ENCODE results near the gene PLCL1. TPM values are rescaled to one million over a fixed set of nuclear protein-coding genes. Genes with fewer than 3 reads are reported as not detected.

PLCL1 gene
- total RNA-seq, 1 experiment from 2014 or later, result 0.07 TPM

DNA sequence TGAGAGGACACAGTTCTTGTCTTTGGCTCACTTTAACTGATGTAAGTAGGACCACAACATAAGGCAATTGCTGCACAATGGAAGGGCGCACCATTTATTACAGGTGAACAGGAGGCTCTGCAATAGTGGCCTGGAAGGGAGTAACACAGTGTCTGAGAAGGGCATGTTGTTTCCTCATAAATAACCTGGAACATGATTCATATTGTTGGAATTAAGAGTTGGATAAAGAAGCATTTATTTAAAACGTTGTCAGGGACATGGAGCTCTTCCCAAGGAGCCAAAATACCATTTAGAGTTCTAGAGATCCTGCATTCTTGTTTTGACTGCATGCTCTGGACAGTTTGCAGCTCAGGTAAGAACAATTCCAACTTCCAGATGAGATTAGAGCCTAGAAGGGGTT is 110.4 kb downstream of the PLCL1 start:
- H3K9me2 ChIP-seq (ENCODE audit: insufficient read depth), result no peaks in the 10 kb centered on the region
- DNase-seq (ENCODE audit: low read depth, low spot score), result no peak
- H2AFZ ChIP-seq (ENCODE audit: low read depth, low read length, poor library complexity, severe bottlenecking), result no peak overlapping the region
- no peak overlapping the region for H3K4me3 ChIP-seq (replicated peaks in 1 of 2; ENCODE audit: low read depth in 1 of 2, low read length in 2 of 2)
- H3K4me1 ChIP-seq (ENCODE audit: control insufficient read depth in 1 of 2, insufficient read depth in 2 of 2, low read length in 2 of 2), result no peaks in the 10 kb centered on the region
- no peaks in the 10 kb centered on the region for H3K79me2 ChIP-seq (ENCODE audit: insufficient read depth, low read length)
- H3K27me3 ChIP-seq (ENCODE audit: insufficient read depth, low read length), result peaks cover 42% of the 10 kb centered on the region
- intact Hi-C loops (cut with micrococcal nuclease), result no loop called here
- ChIA-PET CTCF (no interaction called here), POLR2A (no interaction called here), RAD21 (ENCODE audit: low non-redundant PET in 1 of 2, low total read pairs in 2 of 2, uncharacterized antibody in 2 of 2, unreplicated experiment in 2 of 2) (no interaction called here)
- H3K27ac ChIP-seq (ENCODE audit: low read depth, low read length), result no peak overlapping the region
- no peaks in the 10 kb centered on the region for H3K9me3 ChIP-seq (ENCODE audit: control insufficient read depth in 1 of 2, insufficient read depth in 1 of 2, low read depth in 1 of 2, low read length in 2 of 2)
- no peak overlapping the region for H3K9ac ChIP-seq (ENCODE audit: low read length)
- H3K4me2 ChIP-seq (ENCODE audit: low read length), result no peak overlapping the region
- no TSS peak for BruUV-seq (replicated peaks)
- no peak for TF ChIP-seq ELF1 (IDR thresholded peaks at IDR 0.05; ENCODE audit: borderline replicate concordance, low read depth)
- TF ChIP-seq ZNF274 (IDR thresholded peaks at IDR 0.05; ENCODE audit: low read depth, low read length), result no peak
- TF ChIP-seq ZFX (IDR thresholded peaks at IDR 0.05), result no peak
- no peak for TF ChIP-seq CEBPB (IDR thresholded peaks at IDR 0.05; ENCODE audit: low read depth)
- TF ChIP-seq EZH2phosphoT487 (IDR thresholded peaks at IDR 0.05; ENCODE audit: borderline replicate concordance), result no peak
- no peak for TF ChIP-seq EZH2 (IDR thresholded peaks at IDR 0.05)
- TF ChIP-seq, protein P1, sequence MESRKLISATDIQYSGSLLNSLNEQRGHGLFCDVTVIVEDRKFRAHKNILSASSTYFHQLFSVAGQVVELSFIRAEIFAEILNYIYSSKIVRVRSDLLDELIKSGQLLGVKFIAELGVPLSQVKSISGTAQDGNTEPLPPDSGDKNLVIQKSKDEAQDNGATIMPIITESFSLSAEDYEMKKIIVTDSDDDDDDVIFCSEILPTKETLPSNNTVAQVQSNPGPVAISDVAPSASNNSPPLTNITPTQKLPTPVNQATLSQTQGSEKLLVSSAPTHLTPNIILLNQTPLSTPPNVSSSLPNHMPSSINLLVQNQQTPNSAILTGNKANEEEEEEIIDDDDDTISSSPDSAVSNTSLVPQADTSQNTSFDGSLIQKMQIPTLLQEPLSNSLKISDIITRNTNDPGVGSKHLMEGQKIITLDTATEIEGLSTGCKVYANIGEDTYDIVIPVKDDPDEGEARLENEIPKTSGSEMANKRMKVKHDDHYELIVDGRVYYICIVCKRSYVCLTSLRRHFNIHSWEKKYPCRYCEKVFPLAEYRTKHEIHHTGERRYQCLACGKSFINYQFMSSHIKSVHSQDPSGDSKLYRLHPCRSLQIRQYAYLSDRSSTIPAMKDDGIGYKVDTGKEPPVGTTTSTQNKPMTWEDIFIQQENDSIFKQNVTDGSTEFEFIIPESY (IDR thresholded peaks at IDR 0.05; ENCODE audit: extremely low read depth, insufficient replicate concordance, low read length), result no peak
- no peak for TF ChIP-seq RAD21 (IDR thresholded peaks at IDR 0.05; ENCODE audit: low read depth)
- TF ChIP-seq REST (IDR thresholded peaks at IDR 0.05; ENCODE audit: low read depth), result no peak
- no peak for TF ChIP-seq SRF (IDR thresholded peaks at IDR 0.05; ENCODE audit: low read depth)
- TF ChIP-seq, protein P2, sequence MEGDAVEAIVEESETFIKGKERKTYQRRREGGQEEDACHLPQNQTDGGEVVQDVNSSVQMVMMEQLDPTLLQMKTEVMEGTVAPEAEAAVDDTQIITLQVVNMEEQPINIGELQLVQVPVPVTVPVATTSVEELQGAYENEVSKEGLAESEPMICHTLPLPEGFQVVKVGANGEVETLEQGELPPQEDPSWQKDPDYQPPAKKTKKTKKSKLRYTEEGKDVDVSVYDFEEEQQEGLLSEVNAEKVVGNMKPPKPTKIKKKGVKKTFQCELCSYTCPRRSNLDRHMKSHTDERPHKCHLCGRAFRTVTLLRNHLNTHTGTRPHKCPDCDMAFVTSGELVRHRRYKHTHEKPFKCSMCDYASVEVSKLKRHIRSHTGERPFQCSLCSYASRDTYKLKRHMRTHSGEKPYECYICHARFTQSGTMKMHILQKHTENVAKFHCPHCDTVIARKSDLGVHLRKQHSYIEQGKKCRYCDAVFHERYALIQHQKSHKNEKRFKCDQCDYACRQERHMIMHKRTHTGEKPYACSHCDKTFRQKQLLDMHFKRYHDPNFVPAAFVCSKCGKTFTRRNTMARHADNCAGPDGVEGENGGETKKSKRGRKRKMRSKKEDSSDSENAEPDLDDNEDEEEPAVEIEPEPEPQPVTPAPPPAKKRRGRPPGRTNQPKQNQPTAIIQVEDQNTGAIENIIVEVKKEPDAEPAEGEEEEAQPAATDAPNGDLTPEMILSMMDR (IDR thresholded peaks at IDR 0.05 in 2 of 3, conservative IDR thresholded peaks at IDR 0.05 in 1 of 3; ENCODE audit: borderline replicate concordance in 1 of 3, insufficient read depth in 1 of 3, low read depth in 2 of 3, low read length in 2 of 3), result no peak
- no peak for TF ChIP-seq MAX (IDR thresholded peaks at IDR 0.05)
- H4K20me1 ChIP-seq (ENCODE audit: insufficient read depth), result no peaks in the 10 kb centered on the region
- ATAC-seq, result no peak
- H3K36me3 ChIP-seq (ENCODE audit: control insufficient read depth in 1 of 2, insufficient read depth in 2 of 2, low read length in 2 of 2), result no peaks in the 10 kb centered on the region

Data from HCT116 (cell line).